Kidney (tissue), 14 donors: ENCODE data around the gene SLC8A2. TPM values are rescaled to one million over a fixed set of nuclear protein-coding genes. Genes with fewer than 3 reads are reported as not detected.

Experiments used
- DNase-seq, 5 donors: peaks; one replicate each; pipeline ENCODE4 v3.0.0-alpha.2; 2013 to 2020
- FAIRE-seq: peaks from 2 replicates; lab custom pipeline; 2012; peaks lifted over from hg19 to GRCh38; lab: Jason Lieb, UNC
- H3K27ac ChIP-seq, 2 donors: one replicate each; pipeline ENCODE4 v1.7.0; 2013; ENCODE audit warnings: low read depth in 2 of 2, low read length in 2 of 2, inconsistent platforms in 1 of 2
- H3K27me3 ChIP-seq: one replicate; pipeline ENCODE4 v1.7.1; 2013; ENCODE audit warnings: low read length, inconsistent platforms; ENCODE audit not compliant: control insufficient read depth, insufficient read depth
- H3K36me3 ChIP-seq, 3 donors: one replicate each; pipeline versions ENCODE4 v1.7.0 to v1.7.1; 2013; ENCODE audit warnings: low read length in 3 of 3, control low read depth in 1 of 3, inconsistent platforms in 1 of 3; ENCODE audit not compliant: insufficient read depth in 3 of 3, control insufficient read depth in 2 of 3
- H3K4me1 ChIP-seq, 3 donors: one replicate each; pipeline versions ENCODE4 v1.7.0 to v1.7.1; 2013; ENCODE audit warnings: low read length in 3 of 3, inconsistent platforms in 1 of 3, low read depth in 1 of 3; ENCODE audit not compliant: control insufficient read depth in 2 of 3, insufficient read depth in 2 of 3
- H3K4me3 ChIP-seq, 3 donors: one replicate each; pipeline versions ENCODE4 v1.7.0 to v1.8.1; 2013; ENCODE audit warnings: low read length in 3 of 3, control low read depth in 1 of 3, inconsistent platforms in 1 of 3
- H3K9ac ChIP-seq, 3 donors: one replicate each; pipeline versions ENCODE4 v1.7.0 to v1.7.1; 2013; ENCODE audit warnings: low read length in 3 of 3, control low read depth in 1 of 3, inconsistent platforms in 1 of 3
- H3K9me3 ChIP-seq, 3 donors: one replicate each; pipeline versions ENCODE4 v1.7.0 to v1.7.1; 2013; ENCODE audit warnings: low read length in 3 of 3, control low read depth in 1 of 3, inconsistent platforms in 1 of 3; ENCODE audit not compliant: control insufficient read depth in 2 of 3, insufficient read depth in 1 of 3
- CTCF ChIP-seq: IDR thresholded peaks from 3 replicates; pipeline ENCODE4 v1.5.1; 2012; ENCODE audit warnings: mild to moderate bottlenecking, moderate library complexity, borderline replicate concordance; ENCODE audit not compliant: insufficient read depth; ENCODE audit errors: extremely low read depth
- intact Hi-C: fragments of 100-400 bp; cut with DNase I; formaldehyde crosslinking; loops from one replicate; pipeline ENCODE4 v1.11.1; 2022
- polyA plus RNA-seq: library from polyadenylated mRNA; stranded (reverse); fragments of 350-450 nt; fragmentation: Illumina TruSeq; extraction: RNeasy Lipid Tissue Mini Kit (QIAGEN cat#74804); gene quantifications from one replicate; pipeline ENCODE4 v1.2.3, GENCODE V29; 2014; ENCODE audit warnings: low read depth, low replicate concordance; ENCODE audit not compliant: insufficient read depth
- total RNA-seq: library from RNA; stranded (reverse); fragmentation: NEBNext Ultra II Directional; extraction: Animal tissue kit (Norgen Biotek cat#: 25700); gene quantifications from one replicate; pipeline ENCODE4 v1.2.1, GENCODE V29; 2021
- donor health status: control.
- donor health status: control.
- donor health status: control.
- donor health status: control.
- donor health status: control.
- donor health status: DM: yes; HTN: yes; CAD: no.
- donor health status: Normal renal cell carcinoma (clear cell type).

The SLC8A2 gene
- total and polyA plus RNA-seq, 2 donors from 2014 or later: 0.94 TPM; not detected in 1

- Histone ChIP-seq H3K9ac (no peak overlapping the region), H3K4me3 (no peak overlapping the region), H3K27ac (no peak overlapping the region), H3K9me3 (no peaks in the 10 kb centered on the region), H3K27me3 (peaks cover 6% of the 10 kb centered on the region), H3K4me1 (no peaks in the 10 kb centered on the region), H3K36me3 (no peaks in the 10 kb centered on the region)
- TF ChIP-seq CTCF: no peak
- intact Hi-C loops: loop anchor here (5.0 kb wide), 1 partner anchor 258 kb away; no protein-coding TSS in a partner anchor
- DNase-seq (no peak), FAIRE-seq (no peak)
These were observed 32.9 kb downstream of the SLC8A2 start for GRCh38 chr19:47438793-47439220.

GRCh38 chr19:47437500-47437899 lies 34.2 kb downstream of the SLC8A2 start:
- H3K36me3 ChIP-seq: no peaks in the 10 kb centered on the region
- no peak overlapping the region for H3K27ac ChIP-seq
- no peak overlapping the region for H3K4me3 ChIP-seq
- FAIRE-seq: no peak
- TF ChIP-seq CTCF: no peak
- no peak for DNase-seq
- intact Hi-C loops: loop anchor here (5.0 kb wide), 1 partner anchor 260 kb away; no protein-coding TSS in a partner anchor
- no peak overlapping the region for H3K9ac ChIP-seq
- H3K9me3 ChIP-seq: no peaks in the 10 kb centered on the region
- no peaks in the 10 kb centered on the region for H3K27me3 ChIP-seq
- no peaks in the 10 kb centered on the region for H3K4me1 ChIP-seq

GRCh38 chr19:47436712-47437401 lies 34.8 kb downstream of the SLC8A2 start:
- FAIRE-seq (no peak), DNase-seq (peak; percentile 78 to 87 (median 82))
- intact Hi-C loops: loop anchor here (5.0 kb wide), 1 partner anchor 260 kb away; no protein-coding TSS in a partner anchor
- H3K27me3 ChIP-seq: peaks cover 4% of the 10 kb centered on the region
- no peaks in the 10 kb centered on the region for H3K9me3 ChIP-seq
- no peak overlapping the region for H3K4me3 ChIP-seq
- no peak overlapping the region for H3K9ac ChIP-seq
- H3K36me3 ChIP-seq: no peaks in the 10 kb centered on the region
- no peak overlapping the region for H3K27ac ChIP-seq
- TF ChIP-seq CTCF: peak; percentile 89
- no peaks in the 10 kb centered on the region for H3K4me1 ChIP-seq
